ENCODE data around the gene ASB18.

Gene ASB18

DNA sequence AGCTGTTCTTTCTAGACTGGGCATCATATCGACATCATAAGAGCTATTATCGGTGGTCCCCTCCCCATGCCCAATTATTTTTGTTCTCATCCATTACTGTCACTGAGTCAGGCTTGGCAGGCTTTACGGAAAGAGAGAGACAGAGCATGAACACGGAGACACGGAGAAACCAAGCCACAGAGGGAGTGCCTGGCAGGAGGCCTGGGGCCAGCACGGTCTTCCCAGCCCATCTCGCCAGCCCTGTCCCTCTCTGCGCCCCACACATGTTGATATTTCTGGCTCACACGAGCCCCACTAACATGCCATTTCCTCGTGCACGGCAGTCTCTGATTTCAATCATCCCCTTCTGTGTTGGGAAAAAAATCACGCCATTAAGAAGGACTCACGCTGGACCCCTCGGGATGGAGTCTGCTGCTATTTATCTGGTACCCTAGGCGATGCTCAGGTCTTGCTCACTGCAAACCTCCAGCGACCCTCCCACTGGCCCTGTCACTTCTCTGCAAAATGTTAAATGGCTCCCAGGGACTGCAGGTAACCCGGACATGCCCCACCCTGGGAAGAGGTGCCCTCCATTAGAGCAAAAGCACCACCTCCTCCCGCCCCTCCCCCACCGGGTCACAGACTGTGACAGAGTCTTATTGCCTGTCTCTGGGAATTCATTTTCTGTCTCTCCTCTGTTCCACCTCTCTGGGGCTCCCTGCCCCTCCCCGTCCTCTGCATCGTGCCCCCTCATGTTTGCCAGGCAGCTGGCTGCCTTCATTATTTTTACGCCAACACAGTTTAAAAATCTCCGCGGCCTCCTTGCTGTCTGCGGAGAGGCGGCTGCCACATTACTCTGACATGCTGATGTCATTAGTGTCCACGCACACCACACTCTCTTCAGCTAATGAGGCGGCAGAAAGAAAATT lies 55.9 kb downstream of the ASB18 start:
- DNase-seq (ENCODE audit: low read depth): no peak

DNA sequence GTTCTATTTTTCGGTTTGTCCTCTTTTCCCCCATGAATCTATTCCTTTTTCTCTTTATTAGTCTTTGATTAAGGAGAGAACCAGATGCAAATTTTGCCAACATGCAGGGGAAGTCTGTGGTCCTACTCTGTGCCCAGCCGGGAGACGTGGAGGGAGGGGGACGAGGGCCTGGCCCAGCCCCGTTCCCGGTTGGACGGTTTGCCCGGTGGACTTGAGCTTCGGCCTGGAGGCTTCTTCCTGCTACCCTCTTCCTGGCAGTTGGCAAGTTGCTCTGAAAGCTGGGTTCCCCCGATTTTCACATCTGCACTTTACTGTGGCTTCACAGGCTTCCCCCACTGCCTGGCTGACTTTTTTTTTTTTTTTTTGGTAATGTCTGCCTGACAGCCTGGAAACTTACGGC lies 56.7 kb downstream of the ASB18 start:
- DNase-seq (ENCODE audit: low read depth): no peak

DNA sequence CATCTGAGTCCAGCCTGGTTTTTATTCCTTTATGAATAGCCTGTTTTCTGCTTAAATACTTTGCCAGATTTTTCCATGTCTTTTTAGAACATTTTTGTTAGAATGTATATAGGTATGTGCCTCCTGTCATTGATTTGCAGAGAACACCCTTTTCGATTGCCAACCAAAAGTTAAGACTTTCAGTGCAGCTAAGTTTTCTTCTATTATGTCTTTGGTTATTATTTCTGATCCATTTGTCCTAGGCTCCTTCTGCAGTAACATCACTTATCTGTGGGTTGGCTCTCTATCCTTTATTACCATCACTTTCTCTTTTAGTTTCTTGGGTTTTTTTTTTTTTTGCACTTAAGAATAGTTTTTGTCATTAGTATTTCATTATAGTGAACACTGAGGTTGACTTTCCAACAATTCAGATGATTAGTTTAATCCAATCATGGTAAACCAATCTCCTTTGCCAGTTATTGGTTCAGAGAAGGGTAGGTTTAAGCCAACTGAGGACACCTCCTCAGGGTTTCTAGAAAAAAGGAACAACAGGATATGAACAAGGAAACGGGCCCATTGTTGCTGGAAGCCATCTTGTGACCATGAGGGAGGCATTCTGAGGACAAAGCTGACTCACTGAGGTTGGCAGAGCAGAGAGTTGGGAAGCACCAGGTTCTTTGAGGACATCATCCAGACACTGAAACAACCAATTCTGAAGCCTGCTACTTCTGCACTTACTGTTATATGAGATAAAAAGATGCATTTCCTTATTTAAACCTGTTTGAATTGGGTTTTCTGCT lies 58.1 kb downstream of the ASB18 start:
- DNase-seq (ENCODE audit: low read depth): no peak

- DNase-seq (ENCODE audit: low read depth): no peak
Measured at GRCh38 chr2:236204953-236205352, 59.3 kb downstream of the ASB18 start.

DNA sequence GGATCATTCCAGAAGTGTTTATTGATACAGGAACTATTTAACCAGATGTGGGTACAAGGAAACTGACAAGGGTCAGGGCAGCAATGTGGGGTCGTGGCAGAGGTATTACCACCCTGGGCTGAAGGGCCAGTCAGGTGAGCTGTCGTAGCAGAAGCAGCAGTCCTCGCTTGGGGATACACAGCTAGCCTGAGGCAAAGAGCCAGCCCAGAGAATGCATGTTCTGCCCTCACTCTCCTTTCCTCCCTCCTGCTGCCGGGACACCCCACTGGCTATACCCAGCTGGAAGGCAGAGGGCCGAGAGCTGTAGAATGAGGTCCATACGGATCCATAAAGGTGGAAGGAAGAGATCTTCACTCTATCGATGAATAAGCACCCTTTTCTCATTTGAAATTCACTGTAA lies 63.8 kb downstream of the ASB18 start:
- no peak for DNase-seq (ENCODE audit: low read depth)

DNA sequence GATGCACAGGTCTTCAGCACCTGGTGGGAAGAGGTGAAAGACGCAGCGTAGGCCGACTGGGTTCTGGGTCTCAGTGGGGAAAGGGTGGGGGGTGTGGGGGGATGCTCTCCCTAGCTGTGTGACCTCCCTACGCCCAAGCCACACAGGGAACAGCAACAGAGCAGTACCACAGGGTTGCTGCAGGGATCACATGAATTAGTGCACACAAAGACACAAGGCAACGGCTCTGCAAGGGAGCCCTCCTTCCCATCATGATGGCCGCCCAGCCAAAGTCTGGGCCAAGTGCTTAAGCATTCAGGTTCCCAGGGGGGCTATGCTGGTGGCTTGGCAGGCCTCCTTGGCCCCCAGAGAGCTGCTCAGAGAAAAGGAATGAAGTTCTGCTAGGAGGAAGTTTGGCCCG lies 67.8 kb downstream of the ASB18 start:
- no peak for DNase-seq (ENCODE audit: low read depth)

- DNase-seq (ENCODE audit: low read depth): no peak
Measured at GRCh38 chr2:236195726-236196125, 68.5 kb downstream of the ASB18 start.

DNA sequence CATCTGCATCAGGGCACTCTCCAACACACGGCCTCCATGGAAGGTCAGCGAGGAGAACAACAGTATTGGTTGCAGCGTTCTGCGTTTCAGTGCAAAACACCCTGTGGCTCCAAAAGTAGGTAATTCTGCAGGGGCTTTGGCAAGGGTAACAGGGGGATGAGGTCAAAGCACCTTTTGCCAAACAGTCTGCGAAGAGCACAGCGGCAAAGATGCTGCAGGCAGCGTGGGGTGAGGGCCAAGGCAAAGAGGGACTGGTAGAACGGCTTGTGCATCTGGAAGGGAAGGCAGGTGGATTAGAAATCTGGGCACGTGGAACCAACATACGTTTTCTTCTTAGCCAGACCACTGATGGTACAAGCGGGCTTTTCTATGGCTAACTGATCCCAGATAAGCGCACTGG lies 69.4 kb downstream of the ASB18 start:
- no peak for DNase-seq (ENCODE audit: low read depth)

GRCh38 chr2:236193026-236193425 lies 71.2 kb downstream of the ASB18 start:
- no peak for DNase-seq (ENCODE audit: low read depth)

DNA sequence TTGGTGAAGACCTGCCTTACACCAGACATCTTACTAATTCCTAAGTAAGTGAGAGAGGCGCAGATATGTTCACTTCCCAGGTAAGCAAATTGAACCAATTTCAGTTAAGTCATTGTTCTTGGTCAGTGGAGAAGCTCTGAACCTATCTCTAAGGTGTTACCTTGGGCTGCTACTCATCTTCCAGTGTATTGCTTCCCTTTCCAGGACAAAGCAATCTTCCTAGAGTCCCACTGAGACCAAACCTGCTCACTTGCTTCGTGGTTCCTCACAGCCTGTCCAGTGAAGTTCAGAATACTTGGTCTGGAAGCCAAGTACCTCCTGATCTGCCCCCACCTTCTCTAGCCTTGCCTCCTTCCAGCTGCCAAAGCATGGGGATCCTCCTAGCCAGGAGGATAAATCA lies 73.5 kb downstream of the ASB18 start:
- DNase-seq (ENCODE audit: low read depth): no peak

DNA sequence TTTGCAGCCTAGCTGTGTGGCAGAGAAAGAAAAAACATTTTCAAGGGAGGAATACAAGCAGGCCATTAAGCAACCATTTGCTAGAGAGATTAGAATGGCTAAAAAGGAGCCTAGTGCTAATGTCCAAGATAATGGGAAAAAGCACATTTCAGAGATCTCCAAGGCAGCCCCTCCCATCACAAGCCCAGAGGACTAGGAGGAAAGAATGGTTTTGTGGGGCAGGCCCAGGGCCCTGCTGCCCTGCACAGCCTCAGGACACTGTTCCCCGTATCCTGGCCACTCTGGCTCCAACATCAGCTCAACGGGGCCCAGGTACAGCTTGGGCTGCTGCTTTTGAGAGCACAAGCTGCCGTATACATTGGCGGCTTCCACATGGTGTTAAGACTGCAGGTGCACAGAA lies 79.5 kb downstream of the ASB18 start:
- no peak for DNase-seq (ENCODE audit: low read depth)

DNA sequence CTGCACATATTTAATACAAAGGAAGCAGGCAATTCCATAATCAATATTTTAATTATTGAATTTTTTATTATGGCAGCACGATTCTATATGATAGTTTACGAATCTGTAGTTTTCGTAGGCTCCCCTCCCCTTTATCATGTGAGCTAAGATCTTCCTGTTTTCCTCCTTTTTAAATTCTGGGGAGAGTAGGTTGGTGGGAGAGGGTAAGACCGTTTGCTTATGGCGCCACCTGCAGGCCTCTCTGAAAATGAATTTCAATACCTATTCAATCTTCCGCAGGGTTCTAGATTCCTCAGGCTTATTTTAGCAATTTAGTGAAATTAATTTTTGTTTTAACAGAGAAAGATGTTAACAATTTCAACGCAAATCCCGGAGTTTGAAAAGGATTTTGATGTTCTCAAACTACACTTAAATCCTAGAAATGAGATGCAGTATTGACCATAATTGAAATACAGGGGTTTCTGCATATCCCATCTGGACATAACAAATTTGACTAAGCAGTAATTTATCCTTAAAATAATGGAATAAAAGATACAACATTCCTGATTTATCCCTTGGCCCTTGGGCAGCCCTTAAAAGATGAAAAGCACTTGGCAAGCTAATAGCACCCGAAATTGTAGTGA lies 83.3 kb downstream of the ASB18 start:
- no peak for DNase-seq (ENCODE audit: low read depth)

DNA sequence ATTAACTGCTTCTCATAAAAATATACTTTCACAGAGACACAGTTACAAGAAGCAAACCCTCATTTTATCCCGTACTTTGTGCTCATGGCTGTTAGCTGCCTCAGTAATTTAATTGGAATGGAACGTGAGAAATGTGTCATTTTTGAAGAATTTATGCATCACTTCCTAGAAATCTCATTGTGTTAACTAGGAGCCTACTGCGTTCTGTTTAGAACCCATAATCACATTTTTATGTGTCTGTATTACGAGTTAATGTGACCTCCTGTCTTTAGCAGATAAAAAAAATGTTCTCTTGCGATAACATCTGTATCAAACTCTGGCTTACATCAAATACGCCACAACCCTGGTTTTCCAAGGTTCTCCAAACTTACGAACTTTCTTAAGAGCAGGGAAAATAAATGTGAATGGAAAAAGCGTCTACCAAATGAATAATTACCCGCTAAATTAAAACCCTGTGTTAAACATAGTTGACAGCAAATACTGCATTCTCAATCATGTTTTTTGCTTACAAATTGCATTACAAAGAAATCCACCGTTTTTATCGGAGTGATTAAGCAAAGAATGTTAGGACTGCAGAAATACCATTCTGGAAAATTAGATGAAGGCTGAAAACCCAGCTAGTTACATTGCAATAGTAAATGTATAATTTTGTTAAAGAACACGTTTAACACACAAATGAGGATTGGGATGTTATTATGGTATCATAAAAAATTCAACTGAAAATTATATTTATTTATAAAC lies 84.0 kb downstream of the ASB18 start:
- peak; percentile 28 for DNase-seq (ENCODE audit: low read depth)

DNA sequence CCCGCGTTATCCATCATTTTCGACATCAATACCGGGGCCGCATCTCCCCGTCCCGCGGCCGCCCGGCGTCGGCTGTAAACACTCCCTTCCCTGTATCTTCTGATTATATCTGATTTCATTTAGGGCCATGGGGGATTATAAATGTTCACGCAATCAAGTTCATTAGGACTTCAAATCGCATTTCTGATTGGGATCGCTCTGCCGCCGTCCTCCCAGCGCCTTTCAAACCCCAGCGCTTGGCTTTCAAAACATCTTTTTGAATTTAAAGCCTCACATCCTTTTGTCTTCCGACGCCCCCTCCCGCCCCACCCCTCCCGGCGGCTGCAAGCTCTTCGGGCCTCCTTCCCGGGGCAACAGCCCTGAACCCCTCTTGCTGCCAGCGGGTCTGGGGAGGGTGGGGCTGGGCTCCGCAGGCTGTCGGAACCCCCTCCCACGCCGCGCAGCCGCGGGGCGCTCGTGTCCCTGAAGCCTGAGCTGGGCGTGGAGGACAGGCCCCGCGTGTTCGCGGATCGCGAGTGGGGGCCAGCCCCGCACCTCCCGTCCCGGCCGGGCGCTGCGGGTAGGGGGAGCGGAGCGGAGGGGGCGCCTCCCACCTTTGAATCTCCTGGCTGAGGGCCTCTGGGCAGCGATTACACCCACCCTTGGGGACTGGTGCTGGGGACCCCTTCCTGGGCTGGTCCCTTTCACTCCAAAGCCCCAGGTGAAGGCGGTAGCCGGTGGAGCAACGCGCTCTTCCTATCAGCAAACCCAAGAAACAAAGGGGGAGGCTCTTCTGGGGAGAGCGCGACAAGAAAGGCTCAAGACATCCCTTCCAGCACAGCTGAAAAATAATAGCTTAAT lies 84.8 kb downstream of the ASB18 start:
- no peak for DNase-seq (ENCODE audit: low read depth)

GRCh38 chr2:236178890-236179235 lies 85.3 kb downstream of the ASB18 start:
- no peak for DNase-seq (ENCODE audit: low read depth)

- no peak for DNase-seq (ENCODE audit: low read depth)
Measured at GRCh38 chr2:236177967-236178889, 86.0 kb downstream of the ASB18 start.

DNA sequence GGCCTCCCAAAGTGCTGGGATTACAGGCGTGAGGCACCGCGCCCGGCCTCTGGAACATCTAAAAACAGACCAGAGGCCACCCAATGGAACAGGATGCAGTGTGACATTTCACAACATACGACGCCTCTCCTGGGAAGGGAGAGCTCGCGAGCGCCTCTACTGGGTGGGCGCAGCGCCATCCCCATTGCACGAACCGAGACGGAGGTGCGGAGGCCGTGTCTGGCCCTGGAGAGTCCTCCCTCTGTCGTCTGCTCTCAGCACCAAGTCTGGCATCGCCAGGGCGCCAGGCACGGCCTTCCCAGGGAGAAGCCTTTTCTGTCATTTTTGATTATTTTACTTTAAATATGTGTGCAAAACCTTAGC lies 86.6 kb downstream of the ASB18 start:
- DNase-seq (ENCODE audit: low read depth): no peak

GRCh38 chr2:236176951-236177350 lies 87.3 kb downstream of the ASB18 start:
- DNase-seq (ENCODE audit: low read depth): no peak

GRCh38 chr2:236176417-236176816 lies 87.8 kb downstream of the ASB18 start:
- DNase-seq (ENCODE audit: low read depth): no peak

- DNase-seq (ENCODE audit: low read depth): no peak
Measured at GRCh38 chr2:236175548-236176150, 88.6 kb downstream of the ASB18 start.

All from GM04503 (cell line).